B cell (primary cell): Measurements from ENCODE around the gene TRIM46. TPM values are rescaled to one million over a fixed set of nuclear protein-coding genes. Genes with fewer than 3 reads are reported as not detected.
"Not testable (repeated sequence)": the region's sequence is repeated elsewhere in the genome, so short reads cannot be mapped to it uniquely, and the experiment has no call there.

Experiments used
- ATAC-seq: fragments of 200-7000 bp; cut with Tn5 transposase; one replicate; pipeline ENCODE4 v1.10.0; 2021; ENCODE audit warnings: low read depth, mild to moderate bottlenecking, moderate number of reproducible peaks, moderate library complexity
- CTCF ChIA-PET: fragments of 350-600 bp; sonication (Branson Sonifier 250); formaldehyde crosslinking; loops from one replicate; lab custom pipeline; 2021; ENCODE audit warnings: antibody characterized with exemption, inconsistent platforms; lab: Charles Lee
- POLR2A ChIA-PET: fragments of 350-600 bp; sonication (Branson Sonifier 250); formaldehyde crosslinking; loops from one replicate; lab custom pipeline; 2021; ENCODE audit warnings: antibody characterized with exemption; lab: Charles Lee
- DNase-seq: peaks from one replicate; pipeline ENCODE4 v3.0.0; 2013
- H2AFZ ChIP-seq: 2 replicates; pipeline ENCODE4 v1.6.1; 2012; ENCODE audit warnings: mild to moderate bottlenecking, low read depth, low read length; ENCODE audit not compliant: insufficient read depth, poor library complexity, severe bottlenecking
- H3K27ac ChIP-seq, 2 donors: 1 replicate in 1 of 2; 2 replicates in 1 of 2; pipeline ENCODE4 v1.5.1; 2012 to 2013; ENCODE audit warnings: low read length in 2 of 2, mild to moderate bottlenecking in 2 of 2, moderate library complexity in 1 of 2
- H3K27me3 ChIP-seq, 4 experiments: fragments of 200-600 bp in 1 of 4; sonication (generic) in 1 of 4; replicated peaks in 1 of 4; 1 replicate in 2 of 4; 2 replicates in 2 of 4; pipeline versions ENCODE4 v1.6.1 to v1.7.0; 2013 to 2016; ENCODE audit warnings: low read length in 3 of 4, mild to moderate bottlenecking in 2 of 4, mixed read lengths in 1 of 4, moderate library complexity in 1 of 4; ENCODE audit not compliant: insufficient read depth in 4 of 4, control insufficient read depth in 3 of 4; ENCODE audit errors: control extremely low read depth in 1 of 4
- H3K36me3 ChIP-seq, 2 experiments: replicated peaks in 1 of 2; 1 replicate in 1 of 2; 2 replicates in 1 of 2; pipeline versions ENCODE4 v1.6.1 to v1.7.1; 2013; ENCODE audit warnings: low read length in 1 of 2; ENCODE audit not compliant: insufficient read depth in 2 of 2, control insufficient read depth in 1 of 2; ENCODE audit errors: control extremely low read depth in 1 of 2, extremely low read depth in 1 of 2
- H3K4me1 ChIP-seq, 2 donors: fragments of 200-600 bp in 1 of 2; sonication (generic) in 1 of 2; 1 replicate in 1 of 2; 2 replicates in 1 of 2; pipeline versions ENCODE4 v1.5.1 to v1.6.1; 2013 to 2017; ENCODE audit warnings: low read length in 2 of 2; ENCODE audit not compliant: control insufficient read depth in 2 of 2, insufficient read depth in 2 of 2
- H3K4me2 ChIP-seq: replicated peaks from 2 replicates; pipeline ENCODE3; 2012; ENCODE audit warnings: mild to moderate bottlenecking, low read depth, low read length; ENCODE audit not compliant: poor library complexity, severe bottlenecking
- H3K4me3 ChIP-seq, 5 experiments: fragments of 200-600 bp in 1 of 5; sonication (generic) in 1 of 5; 1 replicate in 3 of 5; 2 replicates in 2 of 5; pipeline versions ENCODE4 v1.5.1 to v1.7.0; 2011 to 2016; ENCODE audit warnings: low read length in 4 of 5, mild to moderate bottlenecking in 4 of 5, low read depth in 2 of 5, control low read depth in 1 of 5, moderate library complexity in 1 of 5; ENCODE audit not compliant: insufficient read depth in 1 of 5; ENCODE audit errors: control extremely low read depth in 1 of 5, extremely low read depth in 1 of 5
- H3K79me2 ChIP-seq: fragments of 200-600 bp; sonication (generic); one replicate; pipeline ENCODE4 v1.6.0; 2016; ENCODE audit warnings: low read length; ENCODE audit not compliant: control insufficient read depth, insufficient read depth
- H3K9ac ChIP-seq: fragments of 200-600 bp; sonication (generic); 2 replicates; pipeline ENCODE4 v1.6.1; 2017; ENCODE audit warnings: mild to moderate bottlenecking, low read length, moderate library complexity
- H3K9me3 ChIP-seq, 3 donors: one replicate each; pipeline versions ENCODE4 v1.6.1 to v1.7.1; 2013; ENCODE audit warnings: low read length in 2 of 3; ENCODE audit not compliant: control insufficient read depth in 2 of 3, insufficient read depth in 1 of 3; ENCODE audit errors: control extremely low read depth in 1 of 3
- H4K20me1 ChIP-seq: 2 replicates; pipeline ENCODE4 v1.6.0; 2012; ENCODE audit warnings: mild to moderate bottlenecking, low read length; ENCODE audit not compliant: insufficient read depth, control insufficient read depth, poor library complexity, severe bottlenecking
- H3K27ac Mint-ChIP-seq: one replicate; pipeline ENCODE4 v1.8.0; 2021; ENCODE audit warnings: mixed read lengths
- H3K27me3 Mint-ChIP-seq: one replicate; pipeline ENCODE4 v1.8.0; 2021; ENCODE audit warnings: mixed read lengths
- H3K4me1 Mint-ChIP-seq: one replicate; pipeline ENCODE4 v1.8.0; 2021; ENCODE audit warnings: mixed read lengths
- H3K4me3 Mint-ChIP-seq: one replicate; pipeline ENCODE4 v1.8.0; 2021; ENCODE audit warnings: mixed read lengths
- H3K9me3 Mint-ChIP-seq: one replicate; pipeline ENCODE4 v1.8.0; 2022; ENCODE audit warnings: mixed read lengths; ENCODE audit not compliant: insufficient read depth
- CTCF ChIP-seq: fragments of 200-600 bp; IDR thresholded peaks from one replicate; pipeline ENCODE4 v1.8.0; 2022; ENCODE audit warnings: antibody characterized with exemption, mild to moderate bottlenecking
- WGBS: methylation state at CpG from one replicate; pipeline ENCODE4 v1.1.5; 2013; ENCODE audit warnings: missing lambda C conversion rate; ENCODE audit not compliant: insufficient coverage; 5-methylcytosine and 5-hydroxymethylcytosine counted together
- intact Hi-C: fragments of 100-400 bp; cut with micrococcal nuclease; formaldehyde crosslinking; loops from one replicate; pipeline ENCODE4 v1.10.0; 2022
- polyA plus RNA-seq: library from polyadenylated mRNA; depleted of rRNA; stranded (reverse); fragments of >200 nt; gene quantifications from 2 replicates; pipeline ENCODE4 v1.2.3, GENCODE V29; 2012
- total RNA-seq, 2 donors: library from RNA; stranded (reverse); fragments of 120-200 nt in 1 of 2; gene quantifications; 1 replicate in 1 of 2; 2 replicates in 1 of 2; pipeline versions ENCODE4 v1.2.3 to v1.2.4, GENCODE V29; 2013 to 2022

TRIM46 gene
- total and polyA plus RNA-seq, 2 donors (not counting 1 experiment from before 2014, with no cell fraction given): 2.6 to 3.4 TPM

DNA sequence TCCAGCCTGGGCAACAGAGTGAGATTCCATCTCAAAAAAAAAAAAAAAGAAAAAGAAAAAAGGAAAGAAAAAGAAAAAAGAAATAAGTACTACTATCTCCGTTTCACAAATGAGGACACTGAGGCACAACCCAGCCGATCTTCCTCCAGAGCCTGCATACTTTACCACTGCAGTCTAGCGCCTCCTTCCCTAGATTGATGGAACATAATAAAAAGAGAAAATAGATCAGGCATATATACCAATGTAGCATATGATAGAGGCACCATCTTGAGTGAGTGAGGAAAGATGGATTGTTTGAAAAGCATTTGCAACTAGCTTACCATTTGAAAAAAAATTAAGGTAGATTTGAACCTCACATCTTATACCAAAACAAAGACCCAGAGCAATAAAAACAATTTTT lies 28.2 kb upstream of the TRIM46 start:
- H4K20me1 ChIP-seq: no peaks in the 10 kb centered on the region
- no peaks in the 10 kb centered on the region for H3K79me2 ChIP-seq
- no peak overlapping the region for H3K9ac ChIP-seq
- H3K4me1 ChIP-seq: peaks cover 13 to 17% of the 10 kb centered on the region in 2 donors
- ChIA-PET POLR2A (no interaction called here), CTCF (interaction anchor here (1.3 to 5.7 kb wide), 3 partner anchors 10 to 54 kb away, joined by 4 to 19 read pairs (median 9); partner anchors contain the start of gene SLC50A1)
- H3K27ac Mint-ChIP-seq: no peak overlapping the region
- no peak overlapping the region for H3K4me3 ChIP-seq
- DNase-seq (no peak), ATAC-seq (no peak)
- no peak overlapping the region for H3K4me2 ChIP-seq
- WGBS: no CpG with 5 or more reads among the region's 3 CpGs
- intact Hi-C loops: no loop called here
- H3K27me3 ChIP-seq: no peaks in the 10 kb centered on the region
- TF ChIP-seq CTCF: no peak
- H3K36me3 ChIP-seq: no peaks in the 10 kb centered on the region
- H3K4me3 Mint-ChIP-seq: no peak overlapping the region
- H3K9me3 Mint-ChIP-seq: no peaks in the 10 kb centered on the region
- H2AFZ ChIP-seq: no peak overlapping the region
- peaks cover 20% of the 10 kb centered on the region for H3K4me1 Mint-ChIP-seq
- no peak overlapping the region for H3K27ac ChIP-seq
- H3K9me3 ChIP-seq: no peaks in the 10 kb centered on the region
- H3K27me3 Mint-ChIP-seq: no peaks in the 10 kb centered on the region

DNA sequence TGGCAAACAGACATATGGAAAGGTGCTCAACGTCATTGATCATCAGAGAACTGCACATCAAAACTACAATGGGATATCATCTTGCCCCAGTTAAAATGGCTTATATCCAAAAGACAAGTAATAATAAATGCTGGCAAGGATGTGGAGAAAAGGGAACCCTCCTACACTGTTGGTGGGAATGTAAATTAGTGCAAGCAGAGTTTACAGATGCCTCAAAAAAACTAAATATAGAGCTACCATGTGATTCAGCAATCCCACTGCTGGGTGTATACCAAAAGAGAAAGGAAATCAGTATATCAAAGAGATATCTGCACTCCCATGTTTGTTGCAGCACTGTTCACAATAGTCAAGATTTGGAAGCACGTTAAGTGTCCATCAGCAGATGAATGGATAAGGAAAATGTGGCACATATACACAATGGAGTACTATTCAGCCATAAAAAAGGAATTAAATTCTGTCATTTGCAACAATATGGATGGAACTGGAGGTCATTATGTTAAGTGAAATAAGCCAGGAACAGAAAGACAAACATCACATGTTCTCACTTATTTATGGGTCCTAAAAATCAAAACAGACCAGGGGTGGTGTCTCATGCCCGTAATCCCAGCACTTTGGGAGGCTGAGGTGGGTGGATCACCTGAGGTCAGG lies 17.5 kb upstream of the TRIM46 start:
- H3K79me2 ChIP-seq, H3K9ac ChIP-seq, ATAC-seq, H3K4me3 ChIP-seq, H3K27ac ChIP-seq, H3K4me2 ChIP-seq, H3K9me3 ChIP-seq, H2AFZ ChIP-seq, H3K27ac Mint-ChIP-seq, DNase-seq, H4K20me1 ChIP-seq, intact Hi-C loops, H3K36me3 ChIP-seq, H3K27me3 ChIP-seq, POLR2A ChIA-PET, H3K4me1 ChIP-seq, H3K4me3 Mint-ChIP-seq, H3K27me3 Mint-ChIP-seq, H3K9me3 Mint-ChIP-seq, H3K4me1 Mint-ChIP-seq: not testable (repeated sequence)
- CTCF ChIA-PET: interaction anchor here (1.0 to 2.1 kb wide), 3 partner anchors 11 to 65 kb away, joined by 4 to 9 read pairs (median 4); no protein-coding TSS in a partner anchor
- 100% methylated on average over 1 of the region's 3 CpGs for WGBS
